ENCODE data around the gene PAX5.

PAX5 gene

GRCh38 chr9:36940500-36940853, 93.6 kb downstream of the PAX5 start:
- Histone ChIP-seq H3K36me3 (ENCODE audit: insufficient read depth, insufficient read length, low read length) (no peaks in the 10 kb centered on the region), H3K4me1 (ENCODE audit: insufficient read depth, insufficient read length) (peaks cover 2% of the 10 kb centered on the region), H3K9me3 (ENCODE audit: insufficient read depth, low read length) (no peaks in the 10 kb centered on the region), H3K27me3 (ENCODE audit: insufficient read depth, insufficient read length) (peaks cover 4% of the 10 kb centered on the region), H3K4me3 (ENCODE audit: insufficient read length, low read depth) (no peak overlapping the region), H3K9ac (ENCODE audit: insufficient read length, low read depth) (no peak overlapping the region)
- no peak for TF ChIP-seq YY1 (IDR thresholded peaks at IDR 0.05; ENCODE audit: insufficient read depth, insufficient read length)
- TF ChIP-seq SUZ12 (IDR thresholded peaks at IDR 0.05; ENCODE audit: extremely low read depth, insufficient read depth, insufficient read length), result no peak
- TF ChIP-seq ZNF274 (IDR thresholded peaks at IDR 0.05; ENCODE audit: low read depth, low read length), result no peak
- DNase-seq (ENCODE audit: low read depth, low spot score), result no peak

GRCh38 chr9:36939655-36940499, 94.2 kb downstream of the PAX5 start:
- peaks cover 2% of the 10 kb centered on the region for H3K4me1 ChIP-seq (ENCODE audit: insufficient read depth, insufficient read length)
- TF ChIP-seq SUZ12 (IDR thresholded peaks at IDR 0.05; ENCODE audit: extremely low read depth, insufficient read depth, insufficient read length), result no peak
- TF ChIP-seq ZNF274 (IDR thresholded peaks at IDR 0.05; ENCODE audit: low read depth, low read length), result no peak
- no peak for TF ChIP-seq YY1 (IDR thresholded peaks at IDR 0.05; ENCODE audit: insufficient read depth, insufficient read length)

GRCh38 chr9:36939214-36939613, 94.9 kb downstream of the PAX5 start:
- no peak for DNase-seq (ENCODE audit: low read depth, low spot score)
- Histone ChIP-seq H3K9me3 (ENCODE audit: insufficient read depth, low read length) (no peaks in the 10 kb centered on the region), H3K4me3 (ENCODE audit: insufficient read length, low read depth) (no peak overlapping the region), H3K27me3 (ENCODE audit: insufficient read depth, insufficient read length) (peaks cover 4% of the 10 kb centered on the region), H3K36me3 (ENCODE audit: insufficient read depth, insufficient read length, low read length) (no peaks in the 10 kb centered on the region), H3K9ac (ENCODE audit: insufficient read length, low read depth) (no peak overlapping the region), H3K4me1 (ENCODE audit: insufficient read depth, insufficient read length) (peaks cover 2% of the 10 kb centered on the region)
- TF ChIP-seq ZNF274 (IDR thresholded peaks at IDR 0.05; ENCODE audit: low read depth, low read length), result no peak
- no peak for TF ChIP-seq YY1 (IDR thresholded peaks at IDR 0.05; ENCODE audit: insufficient read depth, insufficient read length)
- TF ChIP-seq SUZ12 (IDR thresholded peaks at IDR 0.05; ENCODE audit: extremely low read depth, insufficient read depth, insufficient read length), result no peak

More at GRCh38 chr9:36939655-36940499, 94.2 kb downstream of the PAX5 start:
- H3K36me3 ChIP-seq (ENCODE audit: insufficient read depth, insufficient read length, low read length), result no peaks in the 10 kb centered on the region
- peaks cover 4% of the 10 kb centered on the region for H3K27me3 ChIP-seq (ENCODE audit: insufficient read depth, insufficient read length)
- DNase-seq (ENCODE audit: low read depth, low spot score), result no peak
- H3K4me3 ChIP-seq (ENCODE audit: insufficient read length, low read depth), result no peak overlapping the region
- no peak overlapping the region for H3K9ac ChIP-seq (ENCODE audit: insufficient read length, low read depth)
- H3K9me3 ChIP-seq (ENCODE audit: insufficient read depth, low read length), result no peaks in the 10 kb centered on the region

GRCh38 chr9:36938617-36939016, 95.5 kb downstream of the PAX5 start:
- Histone ChIP-seq H3K4me3 (ENCODE audit: insufficient read length, low read depth) (no peak overlapping the region), H3K9ac (ENCODE audit: insufficient read length, low read depth) (no peak overlapping the region), H3K36me3 (ENCODE audit: insufficient read depth, insufficient read length, low read length) (no peaks in the 10 kb centered on the region), H3K4me1 (ENCODE audit: insufficient read depth, insufficient read length) (peaks cover 2% of the 10 kb centered on the region), H3K9me3 (ENCODE audit: insufficient read depth, low read length) (no peaks in the 10 kb centered on the region), H3K27me3 (ENCODE audit: insufficient read depth, insufficient read length) (peaks cover 4% of the 10 kb centered on the region)
- TF ChIP-seq ZNF274 (IDR thresholded peaks at IDR 0.05; ENCODE audit: low read depth, low read length) (no peak), SUZ12 (IDR thresholded peaks at IDR 0.05; ENCODE audit: extremely low read depth, insufficient read depth, insufficient read length) (no peak), YY1 (IDR thresholded peaks at IDR 0.05; ENCODE audit: insufficient read depth, insufficient read length) (no peak)
- DNase-seq (ENCODE audit: low read depth, low spot score), result no peak

GRCh38 chr9:36937951-36938350, 96.1 kb downstream of the PAX5 start:
- no peak for DNase-seq (ENCODE audit: low read depth, low spot score)
- Histone ChIP-seq H3K4me1 (ENCODE audit: insufficient read depth, insufficient read length) (peaks cover 2% of the 10 kb centered on the region), H3K36me3 (ENCODE audit: insufficient read depth, insufficient read length, low read length) (no peaks in the 10 kb centered on the region)

GRCh38 chr9:36937346-36937745, 96.7 kb downstream of the PAX5 start:
- DNase-seq (ENCODE audit: low read depth, low spot score), result no peak
- no peaks in the 10 kb centered on the region for H3K36me3 ChIP-seq (ENCODE audit: insufficient read depth, insufficient read length, low read length)

More at GRCh38 chr9:36937951-36938350, 96.1 kb downstream of the PAX5 start:
- H3K27me3 ChIP-seq (ENCODE audit: insufficient read depth, insufficient read length), result peaks cover 4% of the 10 kb centered on the region
- H3K9me3 ChIP-seq (ENCODE audit: insufficient read depth, low read length), result no peaks in the 10 kb centered on the region
- no peak overlapping the region for H3K9ac ChIP-seq (ENCODE audit: insufficient read length, low read depth)
- no peak overlapping the region for H3K4me3 ChIP-seq (ENCODE audit: insufficient read length, low read depth)
- no peak for TF ChIP-seq YY1 (IDR thresholded peaks at IDR 0.05; ENCODE audit: insufficient read depth, insufficient read length)

DNA sequence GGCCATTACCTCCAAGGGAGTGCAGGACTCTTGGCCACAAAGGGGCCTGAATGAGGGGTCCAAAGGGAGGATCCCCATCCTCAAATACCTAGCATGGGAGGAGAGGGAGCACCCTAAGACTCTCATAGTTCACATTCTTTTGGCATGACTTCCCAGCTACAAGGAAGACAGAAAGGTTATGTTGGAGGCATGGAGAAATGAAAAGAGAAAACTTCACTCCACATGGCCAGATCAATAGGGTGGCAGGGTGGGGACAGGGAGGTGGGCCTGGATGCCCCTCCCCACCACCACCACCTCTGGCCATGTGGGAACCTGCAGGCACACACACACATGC, 97.6 kb downstream of the PAX5 start:
- Histone ChIP-seq H3K27me3 (ENCODE audit: insufficient read depth, insufficient read length) (no peaks in the 10 kb centered on the region), H3K4me1 (ENCODE audit: insufficient read depth, insufficient read length) (peaks cover 2% of the 10 kb centered on the region), H3K9me3 (ENCODE audit: insufficient read depth, low read length) (peaks cover 5% of the 10 kb centered on the region; the same call in 1 of the 2 replicates), H3K9ac (ENCODE audit: insufficient read length, low read depth) (no peak overlapping the region), H3K4me3 (ENCODE audit: insufficient read length, low read depth) (no peak overlapping the region), H3K36me3 (ENCODE audit: insufficient read depth, insufficient read length, low read length) (no peaks in the 10 kb centered on the region)
- no peak for DNase-seq (ENCODE audit: low read depth, low spot score)
- TF ChIP-seq YY1 (IDR thresholded peaks at IDR 0.05; ENCODE audit: insufficient read depth, insufficient read length), result no peak
- no peak for TF ChIP-seq ZNF274 (IDR thresholded peaks at IDR 0.05; ENCODE audit: low read depth, low read length)

More at GRCh38 chr9:36937346-36937745, 96.7 kb downstream of the PAX5 start:
- Histone ChIP-seq H3K27me3 (ENCODE audit: insufficient read depth, insufficient read length) (peaks cover 3% of the 10 kb centered on the region), H3K9ac (ENCODE audit: insufficient read length, low read depth) (no peak overlapping the region), H3K4me1 (ENCODE audit: insufficient read depth, insufficient read length) (peaks cover 2% of the 10 kb centered on the region), H3K9me3 (ENCODE audit: insufficient read depth, low read length) (peaks cover 2% of the 10 kb centered on the region; the same call in 1 of the 2 replicates), H3K4me3 (ENCODE audit: insufficient read length, low read depth) (no peak overlapping the region)
- TF ChIP-seq YY1 (IDR thresholded peaks at IDR 0.05; ENCODE audit: insufficient read depth, insufficient read length), result no peak
- TF ChIP-seq ZNF274 (IDR thresholded peaks at IDR 0.05; ENCODE audit: low read depth, low read length), result no peak
- TF ChIP-seq SUZ12 (IDR thresholded peaks at IDR 0.05; ENCODE audit: extremely low read depth, insufficient read depth, insufficient read length), result no peak

Measured in NT2/D1 (cell line).